Breast epithelium (tissue), 4 donors: ENCODE measurements around the gene OTOP3. TPM values are rescaled to one million over a fixed set of nuclear protein-coding genes. Genes with fewer than 3 reads are reported as not detected.
"Not testable (repeated sequence)": the region's sequence is repeated elsewhere in the genome, so short reads cannot be mapped to it uniquely, and the experiment has no call there.

ENCODE experiments used
- DNase-seq, 2 donors: peaks; one replicate each; pipeline ENCODE4 v3.0.0-alpha.2; 2019; ENCODE audit warnings: low spot score in 2 of 2
- H3K27ac ChIP-seq, 2 donors: fragments of 200-600 bp; sonication (generic) in 1 of 2; one replicate each; pipeline ENCODE4 v1.5.1; 2016 to 2019; ENCODE audit warnings: mild to moderate bottlenecking in 1 of 2
- H3K27me3 ChIP-seq, 2 donors: fragments of 200-600 bp; sonication (generic) in 1 of 2; one replicate each; pipeline versions ENCODE4 v1.5.1 to v1.6.0; 2017 to 2019; ENCODE audit warnings: control low read depth in 1 of 2, mild to moderate bottlenecking in 1 of 2
- H3K36me3 ChIP-seq: fragments of 200-600 bp; one replicate; pipeline ENCODE4 v1.5.1; 2019
- H3K4me1 ChIP-seq, 2 donors: fragments of 200-600 bp; sonication (generic); one replicate each; pipeline ENCODE4 v1.5.1; 2016 to 2019; ENCODE audit warnings: control low read depth in 1 of 2
- H3K4me3 ChIP-seq, 3 donors: fragments of 200-600 bp; sonication (generic); 1 replicate in 2 of 3; 2 replicates in 1 of 3; pipeline ENCODE4 v1.5.1; 2016 to 2019; ENCODE audit warnings: mild to moderate bottlenecking in 3 of 3, moderate library complexity in 2 of 3
- H3K9me3 ChIP-seq, 2 donors: fragments of 200-600 bp; sonication (generic) in 1 of 2; one replicate each; pipeline ENCODE4 v1.5.1; 2016 to 2019; ENCODE audit warnings: control low read depth in 1 of 2
- POLR2A ChIP-seq: fragments of 450-650 bp; IDR thresholded peaks from one replicate; pipeline ENCODE4 v1.6.1; 2016; ENCODE audit warnings: antibody characterized with exemption, mild to moderate bottlenecking, moderate library complexity
- POLR2AphosphoS5 ChIP-seq, 3 donors: sonication (generic); formaldehyde crosslinking; IDR thresholded peaks; one replicate each; pipeline ENCODE4 v1.6.1; 2017; ENCODE audit warnings: antibody characterized with exemption in 3 of 3
- intact Hi-C: fragments of 100-400 bp; cut with DNase I; formaldehyde crosslinking; loops from one replicate; pipeline ENCODE4 v1.15.1; 2023; ENCODE audit warnings: low total_unique reads
- total RNA-seq, 3 donors: library from RNA; depleted of rRNA; stranded (reverse); fragments of >200 nt; gene quantifications; one replicate each; pipeline ENCODE4 v1.1.0, GENCODE V29; 2016
- TF ChIP-seq, protein P1 (sequence below), 3 donors: fragments of 450-650 bp; IDR thresholded peaks; one replicate each; pipeline ENCODE4 v1.5.1; 2016 to 2017; ENCODE audit warnings: antibody characterized with exemption in 3 of 3, mild to moderate bottlenecking in 3 of 3, moderate library complexity in 3 of 3

OTOP3 gene
- total RNA-seq, 3 donors from 2014 or later = not detected

- DNase-seq = peak; percentile 60 to 83
- Histone ChIP-seq H3K4me1 (peaks cover 0 to 7% of the 10 kb centered on the region in 2 donors), H3K9me3 (no peaks in the 10 kb centered on the region), H3K27me3 (no peaks in the 10 kb centered on the region), H3K27ac (peak overlapping the region; percentile 94 to 95), H3K36me3 (no peaks in the 10 kb centered on the region), H3K4me3 (peak overlapping the region; percentile 51 to 74 (median 70))
- TF ChIP-seq POLR2A (peak; percentile 61), POLR2AphosphoS5 (IDR thresholded peaks at IDR 0.05) (peak; percentile 37 to 75 (median 74))
- TF ChIP-seq, protein P1, sequence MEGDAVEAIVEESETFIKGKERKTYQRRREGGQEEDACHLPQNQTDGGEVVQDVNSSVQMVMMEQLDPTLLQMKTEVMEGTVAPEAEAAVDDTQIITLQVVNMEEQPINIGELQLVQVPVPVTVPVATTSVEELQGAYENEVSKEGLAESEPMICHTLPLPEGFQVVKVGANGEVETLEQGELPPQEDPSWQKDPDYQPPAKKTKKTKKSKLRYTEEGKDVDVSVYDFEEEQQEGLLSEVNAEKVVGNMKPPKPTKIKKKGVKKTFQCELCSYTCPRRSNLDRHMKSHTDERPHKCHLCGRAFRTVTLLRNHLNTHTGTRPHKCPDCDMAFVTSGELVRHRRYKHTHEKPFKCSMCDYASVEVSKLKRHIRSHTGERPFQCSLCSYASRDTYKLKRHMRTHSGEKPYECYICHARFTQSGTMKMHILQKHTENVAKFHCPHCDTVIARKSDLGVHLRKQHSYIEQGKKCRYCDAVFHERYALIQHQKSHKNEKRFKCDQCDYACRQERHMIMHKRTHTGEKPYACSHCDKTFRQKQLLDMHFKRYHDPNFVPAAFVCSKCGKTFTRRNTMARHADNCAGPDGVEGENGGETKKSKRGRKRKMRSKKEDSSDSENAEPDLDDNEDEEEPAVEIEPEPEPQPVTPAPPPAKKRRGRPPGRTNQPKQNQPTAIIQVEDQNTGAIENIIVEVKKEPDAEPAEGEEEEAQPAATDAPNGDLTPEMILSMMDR (IDR thresholded peaks at IDR 0.05) = peak in 2 of 3 donors; percentile 15 to 28
- intact Hi-C loops = loop anchor here (10.0 kb wide), 1 partner anchor 53 kb away; no protein-coding TSS in a partner anchor
These were observed 46.4 kb downstream of the OTOP3 start for GRCh38 chr17:74981979-74982662.

- H3K9me3 ChIP-seq, H3K27me3 ChIP-seq, H3K36me3 ChIP-seq, H3K4me1 ChIP-seq, DNase-seq: not testable (repeated sequence)
- Histone ChIP-seq H3K27ac (peak overlapping the region; percentile 94 to 95), H3K4me3 (peak overlapping the region; percentile 51 to 74 (median 70))
- intact Hi-C loops = loop anchor here (10.0 kb wide), 1 partner anchor 52 kb away; no protein-coding TSS in a partner anchor
These were observed 47.1 kb downstream of the OTOP3 start for GRCh38 chr17:74982663-74983313.

- intact Hi-C loops = loop anchor here (10.0 kb wide), 1 partner anchor 49 kb away; no protein-coding TSS in a partner anchor
- Histone ChIP-seq H3K9me3 (no peaks in the 10 kb centered on the region), H3K4me1 (peaks cover 5% of the 10 kb centered on the region in 2 donors), H3K27me3 (no peaks in the 10 kb centered on the region), H3K27ac (no peak overlapping the region), H3K4me3 (no peak overlapping the region), H3K36me3 (no peaks in the 10 kb centered on the region)
- no peak for DNase-seq
- TF ChIP-seq POLR2A (no peak), POLR2AphosphoS5 (IDR thresholded peaks at IDR 0.05) (no peak)
- TF ChIP-seq, protein P1 (IDR thresholded peaks at IDR 0.05) = no peak
These were observed 50.5 kb downstream of the OTOP3 start for GRCh38 chr17:74986206-74986576.

- TF ChIP-seq POLR2AphosphoS5 (IDR thresholded peaks at IDR 0.05) (peak in 2 of 3 donors; percentile 40 to 66), POLR2A (peak; percentile 31)
- TF ChIP-seq, protein P1 (IDR thresholded peaks at IDR 0.05) = no peak
- H3K4me3 ChIP-seq = peak within 1 kb of the TSS; percentile 56 to 91 (median 77)
- no peaks in the 10 kb centered on the region for H3K27me3 ChIP-seq
- peaks cover 0 to 5% of the 10 kb centered on the region in 2 donors for H3K4me1 ChIP-seq
- DNase-seq = peak; percentile 96 to 97
- H3K36me3 ChIP-seq = no peaks in the 10 kb centered on the region
- H3K9me3 ChIP-seq = no peaks in the 10 kb centered on the region
- H3K27ac ChIP-seq = peak within 1 kb of the TSS; percentile 92 to 95
- intact Hi-C loops = loop anchor here (10.0 kb wide), 1 partner anchor 47 kb away; no protein-coding TSS in a partner anchor
These were observed 51.8 kb downstream of the OTOP3 start, which contains the start of gene CDR2L for GRCh38 chr17:74987418-74987908. CDR2L (plus strand) TSS chr17:74987632; CDS start chr17:74988044, 412 bp downstream.

DNA sequence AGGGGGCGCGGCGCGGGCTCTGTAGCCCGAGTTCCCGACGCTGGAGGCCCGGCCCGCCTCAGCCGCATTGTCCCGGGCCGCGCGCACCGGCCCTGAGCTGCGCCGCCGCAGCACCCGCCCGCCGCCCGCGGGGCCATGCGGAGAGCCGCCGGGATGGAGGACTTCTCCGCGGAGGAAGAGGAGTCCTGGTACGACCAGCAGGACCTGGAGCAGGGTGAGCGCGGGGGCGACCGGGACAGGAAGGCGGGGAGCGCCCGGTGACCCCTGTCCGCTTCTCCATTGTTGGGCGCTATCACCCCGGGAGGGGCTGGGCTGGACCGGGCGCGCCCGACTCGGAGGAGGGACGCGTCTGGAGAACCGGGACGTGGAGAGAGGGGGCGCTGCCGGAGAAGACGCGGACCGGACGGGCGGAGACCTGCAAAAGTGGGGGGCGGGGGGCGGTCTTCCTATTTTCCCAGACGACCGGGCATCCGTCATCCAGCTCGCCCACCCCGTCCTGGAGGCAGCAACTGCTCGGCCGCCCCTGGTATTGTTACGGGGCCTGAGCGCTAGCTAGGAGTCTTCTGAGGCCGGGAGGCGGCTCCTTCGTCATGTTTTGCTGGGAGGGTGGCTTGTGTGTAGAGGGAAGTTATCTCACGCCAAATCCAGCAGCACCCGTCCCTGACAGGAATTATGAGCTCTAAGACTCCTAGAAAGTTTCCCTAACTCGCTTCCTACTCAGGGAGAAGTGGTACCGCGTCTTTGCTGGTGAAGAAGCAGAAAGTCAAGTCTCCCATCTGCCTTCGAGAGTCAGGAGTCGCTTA lies 52.4 kb downstream of the OTOP3 start:
- DNase-seq = peak; percentile 79 to 80
- Histone ChIP-seq H3K36me3 (no peaks in the 10 kb centered on the region), H3K27ac (peak overlapping the region; percentile 92 to 95), H3K4me3 (peak overlapping the region; percentile 56 to 91 (median 77)), H3K27me3 (no peaks in the 10 kb centered on the region), H3K4me1 (peaks cover 0 to 5% of the 10 kb centered on the region in 2 donors), H3K9me3 (no peaks in the 10 kb centered on the region)
- TF ChIP-seq, protein P1 (IDR thresholded peaks at IDR 0.05) = peak in 1 of 3 donors; percentile 26
- TF ChIP-seq POLR2AphosphoS5 (IDR thresholded peaks at IDR 0.05) (peak in 1 of 3 donors; percentile 68), POLR2A (peak; percentile 61)
- intact Hi-C loops = loop anchor here (10.0 kb wide), 1 partner anchor 47 kb away; no protein-coding TSS in a partner anchor
